Left renal pelvis (tissue), 4 donors: ENCODE data around the gene MED25. TPM values are rescaled to one million over a fixed set of nuclear protein-coding genes. Genes with fewer than 3 reads are reported as not detected.
A peak's percentile ranks its signal among the peaks of the same experiment; 100 is the strongest.

ENCODE experiments used
- DNase-seq, 4 donors: peaks; one replicate each; pipeline ENCODE4 v3.0.0-alpha.2; 2013; ENCODE audit warnings: low read depth in 4 of 4, low spot score in 3 of 4
- polyA plus RNA-seq, 4 donors: library from polyadenylated mRNA; unstranded; fragments of 120-200 nt; gene quantifications; one replicate each; pipeline ENCODE4 v1.2.1, GENCODE V29; 2013; ENCODE audit not compliant: insufficient read length in 4 of 4

MED25 gene
- polyA plus RNA-seq, 4 donors = 43.9 to 76.8 (median 64.9) TPM

- no peak for DNase-seq
These were observed 37.8 kb downstream of the MED25 start for GRCh38 chr19:49855676-49856573.

GRCh38 chr19:49856574-49857021, 38.5 kb downstream of the MED25 start:
- no peak for DNase-seq

- no peak for DNase-seq
These were observed 39.2 kb downstream of the MED25 start for GRCh38 chr19:49857061-49857837.

- no peak for DNase-seq
These were observed 39.7 kb downstream of the MED25 start for GRCh38 chr19:49857838-49858087.

GRCh38 chr19:49858088-49858985, 40.2 kb downstream of the MED25 start:
- DNase-seq = no peak

GRCh38 chr19:49859682-49860335, 41.7 kb downstream of the MED25 start:
- DNase-seq = no peak

- DNase-seq = no peak
These were observed 42.4 kb downstream of the MED25 start for GRCh38 chr19:49860336-49861102.

- DNase-seq = no peak
These were observed 43.0 kb downstream of the MED25 start for GRCh38 chr19:49861107-49861506.

- DNase-seq = no peak
These were observed 43.7 kb downstream of the MED25 start for GRCh38 chr19:49861541-49862378.

- no peak for DNase-seq
These were observed 44.5 kb downstream of the MED25 start for GRCh38 chr19:49862391-49863253.

- DNase-seq = no peak
These were observed 45.3 kb downstream of the MED25 start for GRCh38 chr19:49863254-49863934.

- DNase-seq = no peak
These were observed 45.8 kb downstream of the MED25 start for GRCh38 chr19:49863935-49864320.

- no peak for DNase-seq
These were observed 46.8 kb downstream of the MED25 start for GRCh38 chr19:49864890-49865289.

- DNase-seq = peak; percentile 78 to 88 (median 82)
These were observed 49.1 kb downstream of the MED25 start, which contains the start of gene PNKP for GRCh38 chr19:49866933-49867782. TSS of gene PNKP (minus strand) at chr19:49867576. CDS start at chr19:49867204, 372 bp downstream.

- DNase-seq = no peak
These were observed 51.0 kb downstream of the MED25 start for GRCh38 chr19:49869009-49869483.
